Neutrophil (primary cell): ENCODE data around the gene ABCB6.

Experiments
- H3K27ac ChIP-seq: fragments of 200-600 bp; sonication (generic); 2 replicates; pipeline ENCODE4 v1.5.1; 2016; ENCODE audit warnings: mild to moderate bottlenecking, moderate library complexity
- H3K27me3 ChIP-seq: fragments of 200-600 bp; sonication (generic); 2 replicates; pipeline ENCODE4 v1.6.0; 2016; ENCODE audit warnings: mild to moderate bottlenecking
- H3K36me3 ChIP-seq: fragments of 200-600 bp; sonication (generic); 2 replicates; pipeline ENCODE4 v1.5.1; 2017
- H3K4me1 ChIP-seq, 2 experiments: fragments of 200-600 bp in 1 of 2; sonication (generic) in 1 of 2; 1 replicate in 1 of 2; 2 replicates in 1 of 2; pipeline versions ENCODE4 v1.5.1 to v1.6.1; 2013 to 2016; ENCODE audit warnings: low read depth in 1 of 2, low read length in 1 of 2, mild to moderate bottlenecking in 1 of 2, moderate library complexity in 1 of 2; ENCODE audit not compliant: control insufficient read depth in 1 of 2, insufficient read depth in 1 of 2
- H3K4me3 ChIP-seq, 2 experiments: fragments of 200-600 bp in 1 of 2; sonication (generic) in 1 of 2; 1 replicate in 1 of 2; 2 replicates in 1 of 2; pipeline ENCODE4 v1.5.1; 2013 to 2016; ENCODE audit warnings: low read depth in 1 of 2, low read length in 1 of 2, mild to moderate bottlenecking in 1 of 2, moderate library complexity in 1 of 2
- H3K9me3 ChIP-seq: fragments of 200-600 bp; sonication (generic); 2 replicates; pipeline ENCODE4 v1.5.1; 2016
- CTCF ChIP-seq: fragments of 200-600 bp; sonication (generic); IDR thresholded peaks from 2 replicates; pipeline ENCODE4 v1.5.1; 2016; ENCODE audit warnings: antibody characterized with exemption

Gene ABCB6

GRCh38 chr2:219207884-219208740, 10.6 kb downstream of the ABCB6 start:
- Histone ChIP-seq H3K27ac (peak overlapping the region; percentile 96), H3K4me1 (peaks cover 54 to 59% of the 10 kb centered on the region in 2 experiments), H3K9me3 (no peaks in the 10 kb centered on the region), H3K36me3 (peaks cover 36% of the 10 kb centered on the region), H3K27me3 (no peaks in the 10 kb centered on the region), H3K4me3 (peak overlapping the region; percentile 93 to 95)
- TF ChIP-seq CTCF, result no peak

DNA sequence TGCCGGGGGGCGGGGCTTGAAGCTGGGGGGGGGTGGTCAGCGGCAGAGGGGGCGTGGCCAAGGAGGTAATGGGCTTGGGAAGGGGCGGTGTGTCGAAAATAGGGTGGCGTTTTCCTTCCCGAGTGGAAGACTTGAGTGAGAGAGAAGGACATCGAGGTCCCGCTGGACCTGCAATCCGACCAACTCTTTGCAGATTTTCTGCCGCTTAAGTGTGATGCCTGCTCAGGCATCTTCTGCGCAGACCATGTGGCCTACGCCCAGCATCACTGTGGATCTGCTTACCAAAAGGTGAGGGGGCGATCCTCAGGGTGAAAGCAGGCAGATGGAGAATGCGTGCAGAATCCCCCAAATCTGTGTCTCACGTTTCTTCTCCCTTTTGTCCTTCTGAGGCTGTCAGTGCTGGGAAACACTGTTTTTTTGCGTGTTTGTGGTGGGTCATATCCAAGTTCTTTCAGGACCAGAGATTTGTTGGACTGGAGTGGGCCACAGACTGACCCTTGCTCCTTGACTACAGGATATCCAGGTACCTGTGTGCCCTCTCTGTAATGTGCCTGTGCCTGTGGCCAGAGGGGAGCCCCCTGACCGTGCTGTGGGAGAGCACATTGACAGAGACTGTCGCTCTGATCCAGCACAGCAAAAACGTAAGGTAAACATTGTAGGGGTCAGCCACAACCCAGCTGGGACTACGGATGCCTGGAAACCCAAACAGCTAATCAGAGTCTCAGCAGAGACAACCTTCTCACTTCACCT, 11.4 kb downstream of the ABCB6 start:
- Histone ChIP-seq H3K4me3 (peak overlapping the region; percentile 93 to 95), H3K9me3 (no peaks in the 10 kb centered on the region), H3K36me3 (peaks cover 30% of the 10 kb centered on the region), H3K27ac (peak overlapping the region; percentile 96), H3K27me3 (no peaks in the 10 kb centered on the region), H3K4me1 (peaks cover 54 to 59% of the 10 kb centered on the region in 2 experiments)
- TF ChIP-seq CTCF, result no peak

GRCh38 chr2:219206328-219207133, 12.2 kb downstream of the ABCB6 start, which contains the start of gene ZFAND2B:
Gene ZFAND2B (plus strand): TSS chr2:219206782. CDS start chr2:219206988, 206 bp downstream.
- TF ChIP-seq CTCF, result peak; percentile 76
- Histone ChIP-seq H3K9me3 (no peaks in the 10 kb centered on the region), H3K4me1 (peaks cover 53 to 55% of the 10 kb centered on the region in 2 experiments), H3K36me3 (peaks cover 28% of the 10 kb centered on the region), H3K27me3 (no peaks in the 10 kb centered on the region), H3K4me3 (peak within 1 kb of the TSS; percentile 93 to 95), H3K27ac (peak within 1 kb of the TSS; percentile 96)

DNA sequence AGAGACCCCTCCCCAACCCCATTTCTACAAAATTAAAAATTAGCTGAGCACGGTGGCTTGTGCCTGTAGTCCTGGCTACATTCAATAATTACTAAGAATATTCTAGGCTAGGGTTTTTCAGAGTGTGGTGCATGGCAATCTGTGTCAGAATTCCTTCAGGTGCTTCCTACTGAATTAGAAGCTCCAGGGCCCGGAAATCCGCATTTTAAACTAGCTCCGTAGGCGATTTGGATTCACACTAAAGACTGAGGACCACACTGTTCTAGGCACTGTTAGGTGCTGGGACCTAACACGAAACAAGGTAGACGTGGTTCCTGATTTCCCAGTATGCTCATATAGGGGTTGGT, 12.8 kb downstream of the ABCB6 start:
- Histone ChIP-seq H3K27me3 (no peaks in the 10 kb centered on the region), H3K4me3 (peak overlapping the region; percentile 93 to 95), H3K4me1 (peaks cover 47 to 51% of the 10 kb centered on the region in 2 experiments), H3K27ac (peak overlapping the region; percentile 96), H3K36me3 (peaks cover 28% of the 10 kb centered on the region), H3K9me3 (no peaks in the 10 kb centered on the region)
- TF ChIP-seq CTCF, result no peak

GRCh38 chr2:219205165-219205538, 13.6 kb downstream of the ABCB6 start:
- H3K4me1 ChIP-seq, result peaks cover 39 to 43% of the 10 kb centered on the region in 2 experiments
- no peaks in the 10 kb centered on the region for H3K9me3 ChIP-seq
- no peaks in the 10 kb centered on the region for H3K27me3 ChIP-seq
- H3K36me3 ChIP-seq, result peaks cover 21% of the 10 kb centered on the region
- no peak for TF ChIP-seq CTCF
- H3K4me3 ChIP-seq, result no peak overlapping the region
- no peak overlapping the region for H3K27ac ChIP-seq
